ENCODE measurements around the gene LARGE1.

LARGE1 gene

GRCh38 chr22:33771136-33771535, 149.1 kb downstream of the LARGE1 start:
- no peak for DNase-seq

- no peak for DNase-seq
Measured at GRCh38 chr22:33770723-33771122, 149.6 kb downstream of the LARGE1 start.

- no peak for DNase-seq
Measured at GRCh38 chr22:33766091-33766490, 154.2 kb downstream of the LARGE1 start.

GRCh38 chr22:33758961-33759360, 161.3 kb downstream of the LARGE1 start:
- DNase-seq = no peak

GRCh38 chr22:33757802-33758483, 162.3 kb downstream of the LARGE1 start:
- no peak for DNase-seq

- DNase-seq = no peak
Measured at GRCh38 chr22:33757041-33757801, 163.1 kb downstream of the LARGE1 start.

- DNase-seq = no peak
Measured at GRCh38 chr22:33756508-33756949, 163.7 kb downstream of the LARGE1 start.

- DNase-seq = no peak
Measured at GRCh38 chr22:33748714-33749113, 171.6 kb downstream of the LARGE1 start.

- DNase-seq = no peak
Measured at GRCh38 chr22:33747576-33748180, 172.6 kb downstream of the LARGE1 start.

GRCh38 chr22:33747029-33747428, 173.2 kb downstream of the LARGE1 start:
- no peak for DNase-seq

- no peak for DNase-seq
Measured at GRCh38 chr22:33746501-33746928, 173.8 kb downstream of the LARGE1 start.

- no peak for DNase-seq
Measured at GRCh38 chr22:33745501-33745900, 174.8 kb downstream of the LARGE1 start.

- no peak for DNase-seq
Measured at GRCh38 chr22:33743756-33744155, 176.5 kb downstream of the LARGE1 start.

GRCh38 chr22:33741025-33741424, 179.3 kb downstream of the LARGE1 start:
- no peak for DNase-seq

GRCh38 chr22:33739516-33739915, 180.8 kb downstream of the LARGE1 start:
- DNase-seq = no peak

- DNase-seq = no peak
Measured at GRCh38 chr22:33737662-33738061, 182.6 kb downstream of the LARGE1 start.

- no peak for DNase-seq
Measured at GRCh38 chr22:33735978-33736377, 184.3 kb downstream of the LARGE1 start.

- no peak for DNase-seq
Measured at GRCh38 chr22:33728847-33729246, 191.4 kb downstream of the LARGE1 start.

GRCh38 chr22:33726294-33726734, 194.0 kb downstream of the LARGE1 start:
- DNase-seq = no peak

- no peak for DNase-seq
Measured at GRCh38 chr22:33723915-33724314, 196.4 kb downstream of the LARGE1 start.

GRCh38 chr22:33722816-33723215, 197.5 kb downstream of the LARGE1 start:
- no peak for DNase-seq

- DNase-seq = no peak
Measured at GRCh38 chr22:33720166-33720878, 200.0 kb downstream of the LARGE1 start.

GRCh38 chr22:33717694-33718396, 202.4 kb downstream of the LARGE1 start:
- no peak for DNase-seq
